Right renal pelvis (tissue), 4 donors: Measurements from ENCODE around the gene IFITM1. TPM values are rescaled to one million over a fixed set of nuclear protein-coding genes. Genes with fewer than 3 reads are reported as not detected.
"Not testable (repeated sequence)": the region's sequence is repeated elsewhere in the genome, so short reads cannot be mapped to it uniquely, and the experiment has no call there.

ENCODE experiments used
- DNase-seq, 4 donors: peaks; one replicate each; pipeline ENCODE4 v3.0.0-alpha.2; 2013; ENCODE audit warnings: low read depth in 4 of 4, low spot score in 3 of 4, missing footprints in 1 of 4
- polyA plus RNA-seq, 4 donors: library from polyadenylated mRNA; unstranded; fragments of 120-200 nt; gene quantifications; one replicate each; pipeline ENCODE4 v1.2.1, GENCODE V29; 2013; ENCODE audit not compliant: insufficient read length in 4 of 4

Gene IFITM1
- polyA plus RNA-seq, 4 donors: 34.1 to 44.9 (median 39.9) TPM

GRCh38 chr11:282171-282570, 31.7 kb upstream of the IFITM1 start:
- no peak for DNase-seq

- DNase-seq: no peak
Observed at GRCh38 chr11:282630-283360, 31.0 kb upstream of the IFITM1 start.

GRCh38 chr11:283405-284104, 30.3 kb upstream of the IFITM1 start:
- DNase-seq: no peak

- DNase-seq: no peak
Observed at GRCh38 chr11:284105-285020, 29.5 kb upstream of the IFITM1 start.

- no peak for DNase-seq
Observed at GRCh38 chr11:285021-285893, 28.6 kb upstream of the IFITM1 start.

- DNase-seq: no peak
Observed at GRCh38 chr11:285894-286220, 28.0 kb upstream of the IFITM1 start.

GRCh38 chr11:286977-287820, 26.6 kb upstream of the IFITM1 start:
- not testable (repeated sequence) for DNase-seq

GRCh38 chr11:287821-288477, 25.9 kb upstream of the IFITM1 start:
- no peak for DNase-seq

GRCh38 chr11:288478-289397, 25.1 kb upstream of the IFITM1 start, which contains the start of gene PGGHG:
TSS of gene PGGHG (plus strand) at chr11:289126. CDS start at chr11:289817, 691 bp downstream.
- no peak for DNase-seq

GRCh38 chr11:289398-289711, 24.5 kb upstream of the IFITM1 start:
- DNase-seq: no peak

GRCh38 chr11:289712-290620, 23.9 kb upstream of the IFITM1 start:
- no peak for DNase-seq

GRCh38 chr11:290621-291231, 23.1 kb upstream of the IFITM1 start:
- DNase-seq: no peak

- DNase-seq: no peak
Observed at GRCh38 chr11:291281-292210, 22.3 kb upstream of the IFITM1 start.

- no peak for DNase-seq
Observed at GRCh38 chr11:292211-293121, 21.4 kb upstream of the IFITM1 start.
